ENCODE results near the gene TDRD7. TPM values are rescaled to one million over a fixed set of nuclear protein-coding genes. Genes with fewer than 3 reads are reported as not detected.

The TDRD7 gene
- total and polyA plus RNA-seq, 2 donors from 2014 or later, result 7.8 to 15.0 TPM

- no peak for TF ChIP-seq CTCF (IDR thresholded peaks at IDR 0.05; ENCODE audit: borderline replicate concordance, extremely low read depth, insufficient read depth)
- peaks cover 0 to 2% (median 0%) of the 10 kb centered on the region in 3 donors for H3K9me3 ChIP-seq (ENCODE audit: control insufficient read depth in 2 of 3, insufficient read depth in 1 of 3, low read length in 3 of 3)
- no peak overlapping the region for H3K27ac ChIP-seq (ENCODE audit: low read depth in 2 of 2, low read length in 2 of 2)
- no peaks in the 10 kb centered on the region for H3K27me3 ChIP-seq (ENCODE audit: control insufficient read depth, insufficient read depth, low read length)
- no peak overlapping the region for H3K4me3 ChIP-seq (ENCODE audit: low read length in 3 of 3)
- no peaks in the 10 kb centered on the region for H3K36me3 ChIP-seq (ENCODE audit: control insufficient read depth in 2 of 3, insufficient read depth in 3 of 3, low read length in 3 of 3)
- intact Hi-C loops (cut with DNase I), result no loop called here
- H3K4me1 ChIP-seq (ENCODE audit: control insufficient read depth in 2 of 3, insufficient read depth in 2 of 3, low read depth in 1 of 3, low read length in 3 of 3), result peaks cover 0 to 4% (median 0%) of the 10 kb centered on the region in 3 donors
- H3K9ac ChIP-seq (ENCODE audit: low read length in 3 of 3), result no peak overlapping the region
- DNase-seq, result no peak
- FAIRE-seq, result no peak
Measured at GRCh38 chr9:97514531-97514930, 102.6 kb downstream of the TDRD7 start.

GRCh38 chr9:97515662-97516061 lies 103.8 kb downstream of the TDRD7 start:
- TF ChIP-seq CTCF (IDR thresholded peaks at IDR 0.05; ENCODE audit: borderline replicate concordance, extremely low read depth, insufficient read depth), result no peak
- H3K27me3 ChIP-seq (ENCODE audit: control insufficient read depth, insufficient read depth, low read length), result no peaks in the 10 kb centered on the region
- no peak overlapping the region for H3K9ac ChIP-seq (ENCODE audit: low read length in 3 of 3)
- no peak overlapping the region for H3K4me3 ChIP-seq (ENCODE audit: low read length in 3 of 3)
- no peak overlapping the region for H3K27ac ChIP-seq (ENCODE audit: low read depth in 2 of 2, low read length in 2 of 2)
- DNase-seq, result no peak
- intact Hi-C loops (cut with DNase I), result no loop called here
- H3K9me3 ChIP-seq (ENCODE audit: control insufficient read depth in 2 of 3, insufficient read depth in 1 of 3, low read length in 3 of 3), result peaks cover 0 to 2% (median 0%) of the 10 kb centered on the region in 3 donors
- no peaks in the 10 kb centered on the region for H3K36me3 ChIP-seq (ENCODE audit: control insufficient read depth in 2 of 3, insufficient read depth in 3 of 3, low read length in 3 of 3)
- peaks cover 0 to 4% (median 0%) of the 10 kb centered on the region in 3 donors for H3K4me1 ChIP-seq (ENCODE audit: control insufficient read depth in 2 of 3, insufficient read depth in 2 of 3, low read depth in 1 of 3, low read length in 3 of 3)
- no peak for FAIRE-seq

GRCh38 chr9:97516111-97516510 lies 104.2 kb downstream of the TDRD7 start:
- no peak overlapping the region for H3K27ac ChIP-seq (ENCODE audit: low read depth in 2 of 2, low read length in 2 of 2)
- no peaks in the 10 kb centered on the region for H3K36me3 ChIP-seq (ENCODE audit: control insufficient read depth in 2 of 3, insufficient read depth in 3 of 3, low read length in 3 of 3)
- TF ChIP-seq CTCF (IDR thresholded peaks at IDR 0.05; ENCODE audit: borderline replicate concordance, extremely low read depth, insufficient read depth), result no peak
- no peak overlapping the region for H3K4me3 ChIP-seq (ENCODE audit: low read length in 3 of 3)
- FAIRE-seq, result no peak
- peaks cover 0 to 4% (median 0%) of the 10 kb centered on the region in 3 donors for H3K4me1 ChIP-seq (ENCODE audit: control insufficient read depth in 2 of 3, insufficient read depth in 2 of 3, low read depth in 1 of 3, low read length in 3 of 3)
- no peak for DNase-seq
- no peaks in the 10 kb centered on the region for H3K27me3 ChIP-seq (ENCODE audit: control insufficient read depth, insufficient read depth, low read length)
- intact Hi-C loops (cut with DNase I), result no loop called here
- no peak overlapping the region for H3K9ac ChIP-seq (ENCODE audit: low read length in 3 of 3)
- peaks cover 0 to 2% (median 0%) of the 10 kb centered on the region in 3 donors for H3K9me3 ChIP-seq (ENCODE audit: control insufficient read depth in 2 of 3, insufficient read depth in 1 of 3, low read length in 3 of 3)
